GM19193 (cell line): ENCODE measurements around the gene LAMA4.

Experiments
- POLR2A ChIP-seq: IDR thresholded peaks from 4 replicates; pipeline ENCODE4 v1.6.1; 2011; ENCODE audit not compliant: insufficient read depth, insufficient read length; ENCODE audit errors: extremely low read depth

Gene LAMA4, protein sequence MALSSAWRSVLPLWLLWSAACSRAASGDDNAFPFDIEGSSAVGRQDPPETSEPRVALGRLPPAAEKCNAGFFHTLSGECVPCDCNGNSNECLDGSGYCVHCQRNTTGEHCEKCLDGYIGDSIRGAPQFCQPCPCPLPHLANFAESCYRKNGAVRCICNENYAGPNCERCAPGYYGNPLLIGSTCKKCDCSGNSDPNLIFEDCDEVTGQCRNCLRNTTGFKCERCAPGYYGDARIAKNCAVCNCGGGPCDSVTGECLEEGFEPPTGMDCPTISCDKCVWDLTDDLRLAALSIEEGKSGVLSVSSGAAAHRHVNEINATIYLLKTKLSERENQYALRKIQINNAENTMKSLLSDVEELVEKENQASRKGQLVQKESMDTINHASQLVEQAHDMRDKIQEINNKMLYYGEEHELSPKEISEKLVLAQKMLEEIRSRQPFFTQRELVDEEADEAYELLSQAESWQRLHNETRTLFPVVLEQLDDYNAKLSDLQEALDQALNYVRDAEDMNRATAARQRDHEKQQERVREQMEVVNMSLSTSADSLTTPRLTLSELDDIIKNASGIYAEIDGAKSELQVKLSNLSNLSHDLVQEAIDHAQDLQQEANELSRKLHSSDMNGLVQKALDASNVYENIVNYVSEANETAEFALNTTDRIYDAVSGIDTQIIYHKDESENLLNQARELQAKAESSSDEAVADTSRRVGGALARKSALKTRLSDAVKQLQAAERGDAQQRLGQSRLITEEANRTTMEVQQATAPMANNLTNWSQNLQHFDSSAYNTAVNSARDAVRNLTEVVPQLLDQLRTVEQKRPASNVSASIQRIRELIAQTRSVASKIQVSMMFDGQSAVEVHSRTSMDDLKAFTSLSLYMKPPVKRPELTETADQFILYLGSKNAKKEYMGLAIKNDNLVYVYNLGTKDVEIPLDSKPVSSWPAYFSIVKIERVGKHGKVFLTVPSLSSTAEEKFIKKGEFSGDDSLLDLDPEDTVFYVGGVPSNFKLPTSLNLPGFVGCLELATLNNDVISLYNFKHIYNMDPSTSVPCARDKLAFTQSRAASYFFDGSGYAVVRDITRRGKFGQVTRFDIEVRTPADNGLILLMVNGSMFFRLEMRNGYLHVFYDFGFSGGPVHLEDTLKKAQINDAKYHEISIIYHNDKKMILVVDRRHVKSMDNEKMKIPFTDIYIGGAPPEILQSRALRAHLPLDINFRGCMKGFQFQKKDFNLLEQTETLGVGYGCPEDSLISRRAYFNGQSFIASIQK (N-terminal part only)

GRCh38 chr6:112253841-112254816 is at the start of gene LAMA4:
TSS of gene LAMA4 (minus strand) at chr6:112254567. CDS start at chr6:112254150, 417 bp downstream.
- no peak for TF ChIP-seq POLR2A

GRCh38 chr6:112302142-112302705 is 47.9 kb upstream of the LAMA4 start:
- no peak for TF ChIP-seq POLR2A

DNA sequence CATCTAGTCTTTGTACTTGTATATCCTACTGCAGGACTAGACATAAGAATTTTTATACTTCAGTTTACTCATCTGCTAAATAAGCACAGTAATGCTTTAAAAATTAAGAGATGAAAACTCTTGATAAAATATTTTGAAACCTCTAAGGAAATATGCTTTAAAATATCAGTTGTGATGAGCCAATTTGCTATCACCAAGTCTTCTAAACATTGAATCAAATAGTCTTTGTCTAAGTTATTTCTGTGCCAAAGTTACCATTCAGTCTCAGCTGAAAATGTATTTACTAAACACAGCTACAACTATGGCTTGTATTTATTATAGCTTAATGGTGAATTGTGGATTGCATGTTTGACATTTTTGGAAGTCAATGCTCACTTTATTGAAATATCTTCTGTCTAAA is 46.5 kb upstream of the LAMA4 start:
- no peak for TF ChIP-seq POLR2A

DNA sequence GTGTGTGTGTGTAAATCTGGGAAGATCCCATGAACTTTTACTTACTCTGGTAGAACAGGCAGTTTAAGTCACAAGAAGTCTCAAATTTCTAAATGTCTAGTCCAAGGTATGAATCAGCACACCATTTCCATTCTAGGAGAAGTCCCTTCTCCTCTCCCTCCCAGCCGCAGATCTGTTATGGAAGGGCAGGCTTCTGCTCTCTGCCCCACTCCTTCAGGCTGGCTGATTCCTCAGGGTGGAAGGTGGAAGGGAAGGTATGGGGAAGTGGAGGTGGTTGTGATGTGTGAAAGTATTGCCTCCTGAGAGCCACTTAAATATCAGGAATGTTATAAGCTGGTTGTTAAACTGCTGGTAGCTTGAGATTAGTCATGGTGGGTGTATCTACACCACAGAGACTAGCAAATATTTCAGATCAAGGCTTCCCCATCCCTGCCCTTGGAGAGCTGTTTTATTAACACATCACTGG is 44.5 kb upstream of the LAMA4 start:
- no peak for TF ChIP-seq POLR2A

- TF ChIP-seq POLR2A, result no peak
Observed at GRCh38 chr6:112298021-112298745, 43.8 kb upstream of the LAMA4 start.

- no peak for TF ChIP-seq POLR2A
Observed at GRCh38 chr6:112296694-112297093, 42.3 kb upstream of the LAMA4 start.

- TF ChIP-seq POLR2A, result no peak
Observed at GRCh38 chr6:112296122-112296521, 41.8 kb upstream of the LAMA4 start.

GRCh38 chr6:112291161-112291762 is 36.9 kb upstream of the LAMA4 start:
- no peak for TF ChIP-seq POLR2A

DNA sequence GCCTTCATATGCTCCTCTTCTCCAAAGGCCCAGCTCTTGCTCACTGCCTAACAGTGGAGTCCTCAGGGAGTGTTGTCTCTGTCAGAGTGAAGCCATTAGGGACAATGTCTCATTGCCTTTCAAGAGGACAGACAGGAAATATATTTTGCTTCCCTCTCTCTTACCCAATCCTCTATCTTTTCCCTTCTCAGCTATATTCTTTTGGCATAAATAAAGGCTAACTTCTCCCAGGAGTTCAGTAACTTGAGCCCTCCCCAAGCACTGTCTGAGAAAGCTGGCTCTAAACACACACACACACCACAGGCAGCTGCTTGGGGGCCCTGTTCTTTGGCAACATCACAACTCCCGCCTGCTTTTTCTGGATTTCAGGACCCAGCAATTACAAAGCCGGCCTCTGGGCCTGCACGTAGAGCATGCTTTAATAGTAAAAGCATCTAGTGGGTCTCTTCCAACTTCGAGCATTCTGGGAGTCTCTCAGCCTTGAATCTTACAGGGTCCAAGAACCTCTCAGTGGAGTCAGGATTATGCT is 34.7 kb upstream of the LAMA4 start:
- TF ChIP-seq POLR2A, result no peak

DNA sequence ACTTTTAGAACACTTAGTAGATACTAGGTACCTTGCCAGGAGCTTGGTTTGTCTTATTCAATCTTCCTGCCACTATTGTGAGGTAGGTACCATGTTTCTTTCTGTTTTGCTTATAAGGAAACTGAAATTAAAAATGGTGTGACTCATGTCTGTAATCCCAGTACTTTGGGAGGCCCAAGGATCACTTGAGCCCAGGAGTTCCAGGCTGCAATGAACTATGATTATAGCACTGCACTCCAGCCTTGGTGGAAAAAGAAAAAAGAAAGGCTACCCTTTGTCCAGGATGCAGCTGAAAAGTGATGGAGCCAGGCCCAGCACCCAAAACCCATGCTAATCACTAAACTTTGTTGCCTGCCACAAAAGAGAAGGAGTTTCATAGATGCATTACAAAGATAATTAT is 34.1 kb upstream of the LAMA4 start:
- no peak for TF ChIP-seq POLR2A

- no peak for TF ChIP-seq POLR2A
Observed at GRCh38 chr6:112287577-112288225, 33.3 kb upstream of the LAMA4 start.
